GM18867 (cell line): ENCODE measurements around the gene POLR2J.
"Not testable (repeated sequence)": the region's sequence is repeated elsewhere in the genome, so short reads cannot be mapped to it uniquely, and the experiment has no call there.

Experiments
- ATAC-seq: cut with Tn5 transposase; IDR thresholded peaks from one replicate; pipeline ENCODE4 v1.9.1; 2021; ENCODE audit warnings: mild to moderate bottlenecking, moderate library complexity; ENCODE audit not compliant: unreplicated experiment

Gene POLR2J

DNA sequence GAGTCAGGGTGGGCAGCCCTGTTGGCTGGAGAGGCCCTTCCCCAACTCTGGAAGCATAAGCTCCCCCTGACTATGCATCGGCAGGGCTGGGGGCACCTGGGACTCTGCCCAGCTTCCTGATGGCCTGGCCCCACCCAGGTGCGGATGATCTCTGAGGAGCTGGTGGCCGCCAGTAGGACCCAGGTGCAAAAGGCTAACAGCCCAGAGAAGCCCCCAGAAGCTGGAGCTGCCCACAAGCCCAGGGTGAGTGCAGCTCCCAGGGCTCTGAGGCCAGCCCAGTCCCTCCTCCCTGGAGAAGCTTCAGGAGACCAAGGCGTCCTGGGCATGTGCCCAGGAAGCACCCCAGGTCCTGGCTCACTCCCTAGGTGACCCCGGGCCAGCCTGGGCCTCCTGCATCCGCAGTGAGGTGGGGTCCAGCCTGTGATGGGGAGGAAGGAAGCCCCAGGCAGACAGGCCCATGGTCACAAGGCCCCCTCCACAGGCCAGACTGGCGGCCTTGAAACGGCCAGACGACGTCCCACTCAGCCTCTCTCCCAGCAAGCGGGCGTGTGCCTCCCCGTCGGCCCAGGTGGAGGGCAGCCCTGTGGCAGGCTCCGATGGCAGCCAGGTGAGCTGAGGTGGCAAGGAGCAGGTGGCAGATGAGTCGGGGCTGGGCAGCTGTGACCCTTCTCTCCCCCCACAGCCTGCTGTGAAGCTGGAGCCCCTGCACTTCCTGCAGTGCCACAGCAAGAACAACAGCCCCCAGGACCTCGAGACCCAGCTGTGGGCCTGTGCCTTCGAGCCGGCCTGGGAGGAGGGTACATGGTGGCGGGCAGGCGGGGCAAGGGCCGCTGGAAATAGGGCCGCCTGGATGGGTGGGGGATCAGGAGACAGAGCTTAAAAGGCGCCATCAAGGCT lies 10.9 kb downstream of the POLR2J start:
- ATAC-seq, result no peak

- ATAC-seq, result no peak
Measured at GRCh38 chr7:102466097-102466496, 12.6 kb downstream of the POLR2J start.

DNA sequence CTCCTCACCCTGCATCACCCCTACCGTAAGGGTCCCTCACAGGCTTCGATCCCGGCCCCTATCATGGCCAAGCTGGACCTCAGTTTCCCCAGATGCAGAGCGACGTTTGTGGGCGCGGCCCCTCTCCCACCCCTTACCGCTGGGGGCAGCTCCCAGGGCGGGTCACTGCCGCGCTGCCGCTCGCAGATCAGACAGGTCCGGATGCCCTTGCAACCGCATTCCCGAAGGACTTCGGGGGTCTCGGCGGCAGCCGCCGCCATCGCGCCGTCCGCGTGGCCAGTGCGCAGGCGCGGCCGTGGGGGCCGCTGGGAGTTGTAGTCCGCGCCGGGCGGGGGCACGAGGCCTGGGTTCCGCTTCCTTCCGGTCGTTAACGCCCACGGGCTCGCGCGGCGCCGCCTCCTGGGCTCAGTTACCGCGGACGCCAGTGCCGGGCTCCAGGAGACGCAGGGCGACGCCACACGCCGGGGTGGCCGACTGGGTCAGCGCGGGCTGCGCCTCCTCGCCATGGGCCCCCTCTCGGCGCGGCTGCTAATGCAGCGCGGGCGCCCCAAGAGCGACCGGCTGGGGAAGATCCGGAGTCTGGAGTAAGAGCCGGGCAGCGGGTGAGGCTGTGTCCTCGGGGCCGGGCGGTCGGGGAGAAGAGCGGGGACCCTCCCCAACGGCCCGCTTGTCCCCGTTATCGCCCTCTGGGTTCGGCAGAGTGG lies 14.0 kb downstream of the POLR2J start, which contains the start of the genes ALKBH4 and LRWD1:
Gene ALKBH4 (minus strand): TSS at position 287 of the 704 bp plus-strand sequence. CDS start 27 bp downstream, at position 260.
Gene LRWD1 (plus strand): TSS at position 408 of the 704 bp plus-strand sequence. CDS start 97 bp downstream, at position 505.
- ATAC-seq, result peak; percentile 83

GRCh38 chr7:102463841-102464576 lies 14.7 kb downstream of the POLR2J start:
- no peak for ATAC-seq

GRCh38 chr7:102460467-102460866 lies 18.3 kb downstream of the POLR2J start:
- no peak for ATAC-seq

DNA sequence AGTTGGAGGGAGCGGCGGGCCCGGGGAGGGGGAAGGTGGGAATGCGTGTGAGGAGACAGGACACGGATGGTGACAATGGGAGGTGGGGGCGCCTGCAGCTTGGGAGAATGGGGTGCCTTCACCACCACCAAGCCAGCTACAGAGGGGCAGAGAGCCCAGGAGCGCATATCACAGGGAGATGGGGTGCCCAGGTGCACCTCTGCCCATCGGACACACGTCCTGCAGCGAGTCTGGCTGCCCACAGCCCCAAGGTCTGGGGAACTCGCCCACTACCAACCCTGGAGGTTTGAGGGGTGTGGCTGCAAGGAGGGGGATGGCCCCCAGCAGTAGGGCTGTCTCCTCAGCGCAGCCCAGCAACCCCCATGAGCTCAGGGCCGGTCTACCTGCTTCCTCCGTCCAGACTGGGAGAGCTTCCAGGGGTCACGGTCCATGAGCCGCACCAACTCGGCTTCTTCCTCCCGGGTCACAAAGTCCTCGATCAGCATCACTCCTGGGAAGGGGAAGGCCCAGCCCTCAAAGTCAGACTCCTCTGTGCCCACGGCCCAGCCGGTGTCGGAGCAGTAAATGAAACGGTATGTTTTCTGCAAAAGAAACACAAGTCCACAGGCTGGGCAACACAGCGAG lies 19.4 kb downstream of the POLR2J start:
- no peak for ATAC-seq

DNA sequence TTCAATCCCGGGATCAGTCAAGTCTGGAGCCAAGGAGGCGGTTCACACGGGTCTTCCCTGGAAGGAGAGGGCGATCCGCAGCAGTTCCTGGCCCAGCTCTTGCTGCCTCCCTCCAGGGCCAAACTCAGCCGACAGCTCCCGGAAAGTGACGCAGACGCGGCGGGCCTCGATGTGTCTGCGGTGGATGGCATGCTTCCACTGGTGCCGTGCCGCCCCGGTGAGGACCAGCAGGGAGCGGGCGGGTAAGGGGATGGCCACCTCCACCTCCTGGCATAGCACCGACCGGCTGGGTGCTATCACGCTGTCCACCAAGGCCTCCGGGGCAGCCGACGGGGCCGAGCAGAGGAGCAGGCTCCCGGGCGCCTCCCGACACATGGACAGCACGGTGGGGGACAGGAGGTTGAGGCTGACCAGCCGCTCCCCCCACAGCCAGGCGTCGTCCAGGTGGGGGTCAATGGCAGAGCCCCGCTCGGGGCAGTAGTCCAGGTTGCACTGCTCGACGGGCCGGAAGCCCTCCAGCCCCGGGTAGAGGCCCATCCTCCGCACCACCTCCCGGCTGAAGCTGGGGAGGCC lies 21.3 kb downstream of the POLR2J start:
- no peak for ATAC-seq

DNA sequence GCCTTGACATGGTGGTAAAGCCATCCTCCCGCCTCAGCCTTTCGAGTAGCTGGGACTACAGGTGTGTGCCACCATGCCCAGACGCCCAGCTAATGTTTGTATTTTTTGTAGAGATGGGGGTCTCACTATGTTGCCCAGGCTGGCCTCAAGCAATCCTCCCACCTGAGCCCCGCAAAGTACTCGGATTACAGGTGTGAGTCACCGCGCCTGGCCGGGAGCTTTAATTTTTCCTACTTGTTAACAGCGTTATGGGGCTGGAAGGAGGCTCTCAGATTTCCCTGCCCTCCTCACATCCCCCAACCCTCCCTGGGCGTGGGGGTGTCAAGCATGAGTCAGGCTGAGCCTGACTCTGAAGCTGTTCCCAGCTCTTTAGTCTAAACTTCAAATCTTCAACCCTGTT lies 22.4 kb downstream of the POLR2J start:
- ATAC-seq, result no peak

- no peak for ATAC-seq
Measured at GRCh38 chr7:102455596-102455995, 23.1 kb downstream of the POLR2J start.

DNA sequence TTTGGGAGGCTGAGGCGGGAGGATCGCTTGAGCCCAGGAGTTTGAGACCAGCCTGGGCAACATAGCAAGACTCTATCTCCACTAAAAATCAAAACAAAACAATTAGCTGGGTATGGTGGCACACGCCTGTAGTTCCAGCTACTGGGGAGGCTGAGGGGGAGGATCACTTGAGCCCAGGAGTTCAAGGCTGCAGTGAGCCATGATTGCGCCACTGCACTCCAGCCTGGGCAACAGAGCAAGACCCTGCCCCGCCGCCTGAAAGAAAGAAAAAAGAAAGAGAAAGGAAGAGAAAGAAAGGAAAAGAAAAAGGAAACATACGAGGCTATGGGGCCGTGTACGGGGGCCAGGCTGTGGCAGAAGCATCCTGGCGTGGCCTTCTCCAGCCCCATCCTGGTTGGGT lies 23.8 kb downstream of the POLR2J start:
- not testable (repeated sequence) for ATAC-seq

GRCh38 chr7:102454468-102454867 lies 24.3 kb downstream of the POLR2J start:
- ATAC-seq, result no peak

DNA sequence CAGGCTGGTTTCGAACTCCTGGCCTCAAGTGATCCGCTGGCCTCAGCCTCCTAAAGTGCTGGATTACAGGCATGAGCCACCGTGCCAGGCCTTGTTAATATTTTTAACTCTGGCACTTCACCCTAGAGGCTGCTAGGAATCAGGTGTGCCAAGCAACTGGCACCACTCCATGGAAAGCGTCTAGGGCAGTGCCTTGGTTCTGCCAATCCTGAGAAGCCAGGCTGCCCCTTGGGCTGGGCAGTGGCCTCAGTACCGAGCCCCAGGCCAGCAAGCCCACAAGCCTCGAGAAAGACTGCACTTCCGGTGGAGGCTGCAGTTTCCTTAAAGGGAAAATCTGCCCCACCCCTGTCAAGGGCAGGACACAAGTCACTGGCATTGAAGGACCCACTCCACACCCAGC lies 25.4 kb downstream of the POLR2J start:
- no peak for ATAC-seq

GRCh38 chr7:102452451-102452850 lies 26.3 kb downstream of the POLR2J start:
- no peak for ATAC-seq

DNA sequence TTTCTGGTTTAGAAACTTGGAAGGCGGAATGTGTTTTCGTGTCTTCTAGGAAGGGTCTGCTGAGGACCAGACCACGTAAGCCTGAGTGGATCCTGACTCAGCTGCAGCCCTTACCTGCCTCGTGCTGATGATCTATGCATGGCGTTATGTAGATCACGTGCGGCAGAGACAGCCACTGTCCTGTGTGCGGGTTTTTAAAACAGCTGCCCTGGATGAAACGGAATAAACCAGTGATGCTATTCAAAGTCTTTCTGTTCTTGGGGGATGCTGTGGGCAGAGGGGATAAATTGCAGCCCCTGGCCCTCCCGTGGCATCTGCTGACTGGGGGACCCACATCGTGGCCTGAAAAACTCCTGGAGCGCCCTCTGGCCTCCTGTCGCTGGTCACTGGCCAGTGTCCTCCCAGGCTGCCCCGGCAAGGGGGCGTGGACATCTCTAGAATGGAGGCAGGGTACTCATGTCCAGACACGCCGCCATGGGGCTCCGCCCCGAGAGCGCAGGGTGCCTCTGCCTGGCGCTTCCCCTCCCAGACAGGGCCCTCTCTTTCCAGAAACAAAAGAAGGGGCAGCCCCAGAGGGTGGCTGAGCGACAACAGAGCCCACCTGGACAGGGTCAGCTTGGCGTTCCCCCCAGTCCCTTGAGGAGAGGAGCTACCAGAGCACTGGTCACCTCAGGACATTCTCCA lies 27.2 kb downstream of the POLR2J start:
- ATAC-seq, result no peak

DNA sequence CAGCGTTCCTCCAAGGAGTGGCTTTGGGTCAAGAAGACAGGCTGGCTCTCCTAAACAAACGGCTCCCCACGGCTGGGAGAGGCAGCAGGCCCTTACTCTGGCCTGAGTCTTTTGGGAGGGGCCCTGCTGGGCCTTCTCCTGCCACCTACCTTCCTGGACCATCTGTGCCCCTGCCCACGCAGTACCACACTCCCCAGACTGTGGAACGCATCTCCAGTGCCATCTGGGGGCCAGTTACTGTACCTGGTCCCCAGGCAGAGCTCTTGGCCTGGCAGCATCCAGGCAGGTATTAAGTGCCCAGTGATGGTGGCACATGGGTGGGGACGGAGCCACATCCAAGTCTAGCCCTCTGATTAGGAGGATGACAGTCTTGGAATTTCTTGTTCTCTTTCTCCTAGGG lies 28.5 kb downstream of the POLR2J start:
- ATAC-seq, result no peak

- no peak for ATAC-seq
Measured at GRCh38 chr7:102449136-102449535, 29.6 kb downstream of the POLR2J start.

DNA sequence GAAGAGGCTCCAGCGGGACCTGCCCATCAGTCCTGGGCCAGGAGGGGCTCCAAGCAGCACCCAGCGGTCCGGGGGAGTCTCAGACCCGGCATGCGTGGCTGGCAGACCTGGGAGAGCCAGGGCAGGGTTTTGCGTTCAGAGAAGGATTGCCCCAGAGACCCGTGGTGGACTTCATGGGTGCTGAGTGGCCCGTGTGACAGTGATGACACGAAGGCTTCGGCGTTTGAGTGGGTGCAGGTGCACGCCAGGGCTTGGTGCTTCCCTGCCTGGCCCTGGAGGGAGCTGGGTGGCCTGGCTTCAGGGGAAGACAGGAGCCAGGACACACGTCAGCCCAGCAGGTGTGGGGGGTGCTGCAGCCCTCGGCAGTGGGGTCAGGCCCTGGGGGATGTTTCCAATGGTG lies 31.4 kb downstream of the POLR2J start:
- ATAC-seq, result no peak

DNA sequence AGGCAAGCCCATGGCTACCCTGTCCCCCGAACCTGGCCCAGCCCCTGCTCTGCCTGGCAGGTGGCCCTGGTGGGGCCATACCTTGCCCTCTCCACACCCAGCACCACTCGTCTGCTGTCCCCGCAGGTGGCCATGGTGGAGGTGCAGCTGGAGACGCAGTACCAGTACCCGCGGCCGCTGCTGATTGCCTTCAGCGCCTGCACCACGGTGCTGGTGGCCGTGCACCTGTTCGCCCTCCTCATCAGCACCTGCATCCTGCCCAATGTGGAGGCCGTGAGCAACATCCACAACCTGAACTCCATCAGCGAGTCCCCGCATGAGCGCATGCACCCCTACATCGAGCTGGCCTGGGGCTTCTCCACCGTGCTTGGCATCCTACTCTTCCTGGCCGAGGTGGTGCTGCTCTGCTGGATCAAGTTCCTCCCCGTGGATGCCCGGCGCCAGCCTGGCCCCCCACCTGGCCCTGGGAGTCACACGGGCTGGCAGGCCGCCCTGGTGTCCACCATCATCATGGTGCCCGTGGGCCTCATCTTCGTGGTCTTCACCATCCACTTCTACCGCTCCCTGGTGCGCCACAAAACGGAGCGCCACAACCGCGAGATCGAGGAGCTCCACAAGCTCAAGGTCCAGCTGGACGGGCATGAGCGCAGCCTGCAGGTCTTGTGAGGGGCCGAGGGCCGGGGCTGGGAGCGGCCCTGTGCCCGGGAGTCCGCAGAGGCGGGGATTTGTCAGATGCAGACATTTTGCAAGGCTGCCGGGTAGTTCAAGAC lies 32.1 kb downstream of the POLR2J start:
- no peak for ATAC-seq

DNA sequence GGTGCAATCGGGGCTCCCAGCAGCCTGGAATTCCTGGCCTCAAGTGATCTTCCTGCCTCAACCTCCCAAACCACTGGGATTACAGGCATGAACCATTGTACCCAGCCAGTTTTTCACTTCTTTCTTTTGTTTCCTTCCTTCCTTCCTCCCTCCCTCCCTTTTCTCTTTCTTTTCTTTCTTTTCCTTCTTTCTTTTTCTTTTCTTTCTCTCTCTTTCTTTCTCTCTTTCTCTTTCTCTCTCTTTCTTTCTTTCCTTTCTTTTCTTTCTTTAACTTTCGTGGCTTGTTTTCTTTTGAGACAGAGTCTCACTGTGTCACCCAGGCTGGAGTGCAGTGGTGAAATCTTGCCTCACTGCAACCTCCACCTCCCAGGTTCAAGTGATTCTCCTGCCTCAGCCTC lies 33.0 kb downstream of the POLR2J start:
- no peak for ATAC-seq
